HG03103 (cell line): ENCODE data around the gene PAPSS1.
"Not testable (repeated sequence)": the region's sequence is repeated elsewhere in the genome, so short reads cannot be mapped to it uniquely, and the experiment has no call there.

ENCODE experiments used
- ATAC-seq: cut with Tn5 transposase; IDR thresholded peaks from one replicate; pipeline ENCODE4 v1.9.1; 2021; ENCODE audit warnings: low read depth; ENCODE audit not compliant: unreplicated experiment

Gene PAPSS1

DNA sequence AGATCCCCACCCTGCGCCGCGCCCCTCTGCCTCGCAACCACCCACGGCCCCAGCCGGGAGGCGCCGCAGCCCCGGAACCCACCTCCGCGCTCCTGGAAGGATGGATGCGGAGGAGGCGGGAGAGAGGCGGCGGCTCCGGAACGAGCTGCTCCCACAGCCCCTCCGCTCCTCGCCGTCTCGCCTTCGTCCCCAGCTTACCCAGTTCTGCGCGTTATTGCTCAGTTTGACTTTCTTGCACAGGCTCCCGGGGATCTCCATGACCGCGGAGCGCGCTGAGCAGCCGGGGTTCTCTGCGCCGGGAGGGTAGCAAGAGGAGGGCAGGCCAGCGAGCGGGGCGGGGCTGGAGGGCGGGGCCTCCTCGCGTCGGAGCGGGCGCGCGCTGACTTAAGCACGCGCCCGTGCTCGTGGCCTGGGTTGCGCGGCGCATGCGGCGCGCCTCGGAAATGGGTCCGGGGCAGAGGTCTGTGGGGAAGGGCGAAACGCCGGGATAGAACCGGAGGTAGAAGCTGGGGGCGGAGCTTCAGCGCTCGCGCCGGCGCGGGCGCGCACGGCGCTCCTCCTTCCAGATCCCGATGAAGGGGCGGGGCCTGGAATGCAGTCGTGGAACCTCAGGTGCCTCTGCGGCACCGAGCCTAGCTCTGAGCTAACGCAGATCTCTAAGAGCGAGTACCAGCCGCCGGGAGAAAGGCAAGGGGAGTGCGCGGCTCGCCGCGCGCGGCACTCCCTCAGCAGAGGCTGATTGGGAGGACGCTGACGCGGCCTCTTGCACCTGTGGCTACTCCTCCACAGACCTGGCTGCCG lies at the start of gene PAPSS1:
PAPSS1 (minus strand) TSS at position 313 of the 801 bp plus-strand sequence; CDS start at position 258, 55 bp downstream.
- ATAC-seq = peak; percentile 84

GRCh38 chr4:107760281-107760947 lies 40.4 kb upstream of the PAPSS1 start:
- ATAC-seq = no peak

GRCh38 chr4:107757864-107758476 lies 37.9 kb upstream of the PAPSS1 start:
- no peak for ATAC-seq

DNA sequence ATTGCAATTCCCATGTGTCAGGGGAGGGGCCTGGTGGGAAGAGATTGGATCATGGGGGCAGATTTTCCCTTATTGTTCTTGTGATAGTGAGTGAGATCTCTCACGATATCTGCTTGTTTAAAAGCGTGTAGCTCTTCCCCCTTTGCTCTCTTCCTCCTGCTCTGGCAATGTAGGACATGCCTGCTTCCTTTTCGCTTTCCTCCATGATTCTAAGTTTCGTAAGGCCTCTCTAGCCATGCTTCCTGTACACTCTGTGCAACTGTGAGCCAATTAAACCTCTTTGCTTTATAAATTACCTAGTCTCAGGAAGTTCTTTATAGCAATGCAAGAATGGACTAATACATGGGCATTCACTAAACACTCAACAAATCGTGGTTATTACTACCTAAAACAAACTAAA lies 37.2 kb upstream of the PAPSS1 start:
- ATAC-seq = no peak

DNA sequence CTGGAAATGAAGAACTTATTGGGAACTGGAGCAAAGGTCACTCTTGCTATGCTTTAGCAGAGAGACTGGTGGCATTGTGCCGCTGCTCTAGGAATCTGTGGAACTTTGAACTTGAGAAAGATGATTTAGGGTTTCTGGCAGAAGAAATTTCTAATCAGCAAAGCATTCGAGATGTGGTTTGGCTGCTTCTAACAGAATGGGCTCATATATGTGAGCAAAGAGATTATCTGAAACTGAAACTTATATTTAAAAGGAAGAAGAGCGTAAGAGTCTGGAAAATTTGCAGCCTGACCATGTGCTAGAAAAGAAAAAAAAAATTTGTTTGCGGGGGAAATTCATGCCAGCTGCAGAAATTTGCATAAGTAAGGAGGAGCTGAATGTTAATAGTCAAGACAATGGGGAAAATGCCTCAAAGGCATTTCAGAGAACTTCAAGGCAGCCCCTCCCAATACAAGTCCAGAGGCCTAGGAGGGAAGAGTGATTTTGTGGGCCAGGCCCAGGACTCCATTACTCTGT lies 35.9 kb upstream of the PAPSS1 start:
- no peak for ATAC-seq

GRCh38 chr4:107751670-107752069 lies 31.6 kb upstream of the PAPSS1 start:
- no peak for ATAC-seq

DNA sequence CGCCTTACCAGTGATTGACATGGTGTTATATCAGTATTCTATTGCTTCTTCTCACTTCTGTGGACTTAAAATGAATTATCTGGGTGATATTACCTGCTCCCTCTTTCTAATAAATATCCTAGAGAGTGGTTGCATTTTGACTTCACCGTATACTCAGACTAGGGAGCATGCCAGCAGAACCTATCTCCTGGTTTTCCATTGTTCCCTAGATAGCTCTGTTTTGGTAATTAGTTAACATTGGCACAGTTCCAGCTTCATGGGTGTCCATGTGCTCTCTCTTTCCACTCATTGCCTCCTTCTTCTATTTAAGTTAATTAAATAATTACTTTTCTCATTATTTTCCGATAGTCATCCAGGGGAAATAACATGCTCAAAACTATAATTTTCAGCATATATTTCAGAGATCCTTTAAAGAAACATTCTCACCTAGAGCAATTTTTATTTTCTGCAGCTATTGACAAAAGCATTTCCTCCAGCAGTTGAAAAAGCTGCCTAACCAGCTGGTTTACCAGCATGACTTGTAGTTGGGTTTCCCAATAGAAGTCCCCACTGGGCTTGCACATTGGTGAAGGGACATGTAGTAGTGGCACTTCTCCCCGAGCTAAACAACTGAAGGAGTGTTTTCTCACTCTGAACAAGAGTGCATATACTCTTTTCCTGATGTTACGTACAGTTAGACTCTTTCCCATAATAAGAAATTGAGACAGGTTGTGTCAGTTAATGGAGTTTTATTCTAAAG lies 27.9 kb upstream of the PAPSS1 start:
- ATAC-seq = no peak

- no peak for ATAC-seq
Measured at GRCh38 chr4:107746161-107746560, 26.1 kb upstream of the PAPSS1 start.

DNA sequence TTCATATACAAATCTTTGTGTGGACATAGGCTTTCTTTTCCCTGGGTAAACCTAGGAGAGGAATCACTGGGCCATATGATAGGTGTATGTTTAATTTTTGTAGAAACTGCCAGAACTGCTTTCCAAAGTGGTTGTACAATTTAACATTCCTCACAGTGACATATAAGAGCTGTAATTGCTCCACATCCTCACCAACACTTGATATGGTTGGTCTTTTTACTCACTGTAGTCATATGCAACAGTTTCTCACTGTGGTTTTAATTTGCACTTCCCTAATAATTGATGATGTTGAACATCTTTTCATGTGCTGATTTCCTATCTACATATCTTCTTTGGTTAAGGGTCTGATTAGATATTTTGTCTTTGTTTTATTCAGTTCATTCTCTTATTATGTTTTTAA lies 24.5 kb upstream of the PAPSS1 start:
- no peak for ATAC-seq

DNA sequence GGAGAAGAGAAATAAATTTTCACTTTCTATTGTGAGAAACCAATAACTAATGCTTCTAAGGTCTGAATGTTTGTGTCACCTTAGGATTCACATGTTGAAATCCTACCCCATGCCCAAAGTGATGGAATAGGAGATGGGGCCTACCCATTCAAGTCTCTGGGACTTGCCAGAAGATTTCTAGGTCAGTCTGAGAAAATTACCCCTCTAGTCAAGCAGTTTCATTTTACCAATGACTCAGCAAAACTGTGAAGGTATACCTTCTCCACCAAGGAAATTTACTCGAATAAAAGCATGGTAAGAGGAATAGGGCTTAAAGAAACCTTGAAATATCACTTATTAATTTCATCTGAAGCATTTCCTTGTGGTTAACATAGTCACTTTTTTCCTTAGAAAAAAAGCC lies 23.5 kb upstream of the PAPSS1 start:
- ATAC-seq = no peak

GRCh38 chr4:107742791-107743190 lies 22.8 kb upstream of the PAPSS1 start:
- no peak for ATAC-seq

- no peak for ATAC-seq
Measured at GRCh38 chr4:107742196-107742595, 22.2 kb upstream of the PAPSS1 start.

GRCh38 chr4:107740950-107741701 lies 21.1 kb upstream of the PAPSS1 start:
- no peak for ATAC-seq

- ATAC-seq = no peak
Measured at GRCh38 chr4:107740381-107740780, 20.3 kb upstream of the PAPSS1 start.

DNA sequence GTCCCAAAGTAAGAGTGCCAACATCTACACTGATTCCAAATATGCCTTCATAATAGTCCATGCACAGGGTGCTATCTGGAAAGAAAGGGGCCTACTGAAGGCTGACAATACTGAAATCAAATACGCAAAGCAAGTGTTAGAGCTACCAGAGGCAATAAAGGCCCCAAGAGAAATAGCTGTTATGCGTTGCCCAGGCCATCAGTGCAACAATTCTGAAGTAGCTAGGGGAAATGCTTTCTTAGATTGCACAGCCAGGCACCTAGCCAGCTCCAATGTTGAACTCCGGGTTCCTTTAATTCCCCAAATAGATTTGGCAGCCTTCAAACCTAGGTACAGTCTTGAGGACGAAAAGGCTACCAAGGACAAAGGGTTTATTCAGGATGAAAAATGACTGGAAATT lies 17.4 kb upstream of the PAPSS1 start:
- ATAC-seq = no peak

GRCh38 chr4:107736924-107737448 lies 17.0 kb upstream of the PAPSS1 start:
- ATAC-seq = peak; percentile 63

GRCh38 chr4:107736037-107736436 lies 16.0 kb upstream of the PAPSS1 start:
- peak; percentile 35 for ATAC-seq

GRCh38 chr4:107734120-107734519 lies 14.1 kb upstream of the PAPSS1 start:
- peak; percentile 38 for ATAC-seq

DNA sequence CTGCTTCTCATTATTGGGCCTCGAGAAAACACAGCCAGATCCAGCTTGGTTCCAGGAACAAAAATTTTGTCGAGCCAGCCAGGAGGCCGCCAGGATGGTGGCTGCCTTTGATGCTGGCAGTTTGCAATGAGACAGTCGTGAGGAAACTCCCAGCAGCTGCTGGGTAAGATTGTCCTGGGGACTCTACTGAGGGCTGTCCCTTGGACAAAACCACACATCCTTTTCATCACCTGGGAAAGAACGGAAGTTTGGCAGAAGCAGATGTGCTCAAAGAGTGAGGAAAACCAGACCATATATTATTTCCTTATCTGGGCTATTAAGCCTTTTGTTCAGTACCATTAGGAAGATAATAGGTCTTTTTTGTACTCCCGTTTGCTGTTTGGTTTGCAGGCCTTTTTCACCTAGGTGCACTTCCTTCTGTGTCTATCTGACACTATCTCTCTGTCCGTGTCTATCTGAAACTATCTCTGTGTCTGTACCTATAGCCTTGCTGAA lies 13.4 kb upstream of the PAPSS1 start:
- no peak for ATAC-seq

- ATAC-seq = not testable (repeated sequence)
Measured at GRCh38 chr4:107729050-107729449, 9.0 kb upstream of the PAPSS1 start.
